Measurements from ENCODE around the gene NLRP1. TPM values are rescaled to one million over a fixed set of nuclear protein-coding genes. Genes with fewer than 3 reads are reported as not detected.
A peak's percentile ranks its signal among the peaks of the same experiment; 100 is the strongest.

NLRP1 gene
- total RNA-seq, 1 experiment from 2014 or later, result 2.5 TPM

DNA sequence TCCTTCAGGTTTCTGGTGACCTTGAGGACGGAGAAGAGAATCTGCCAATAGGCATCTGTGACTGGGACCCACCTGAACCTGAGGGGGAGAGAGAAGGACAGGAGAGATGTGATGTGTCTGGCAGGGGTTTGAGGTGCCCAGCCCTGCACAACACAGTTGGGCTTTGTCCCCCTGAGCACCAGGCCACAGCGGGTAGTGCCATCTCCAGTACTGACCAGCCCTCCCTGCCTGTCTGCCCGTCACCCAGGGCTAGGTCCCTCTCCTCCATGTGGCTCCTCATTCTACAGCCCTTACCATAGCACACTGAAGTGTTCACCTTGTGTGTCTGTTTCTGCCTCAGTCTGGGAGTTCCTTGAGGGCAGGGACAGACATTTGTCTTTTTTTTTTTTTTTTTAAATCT is 30.8 kb downstream of the NLRP1 start:
- Histone ChIP-seq H3K4me3 (ENCODE audit: insufficient read depth, low read depth, low read length) (no peak overlapping the region), H3K27me3 (ENCODE audit: control insufficient read depth, insufficient read depth, low read length) (no peaks in the 10 kb centered on the region), H3K36me3 (replicated peaks; ENCODE audit: control insufficient read depth, insufficient read depth, low read length) (no peaks in the 10 kb centered on the region)
- no peak for DNase-seq

DNA sequence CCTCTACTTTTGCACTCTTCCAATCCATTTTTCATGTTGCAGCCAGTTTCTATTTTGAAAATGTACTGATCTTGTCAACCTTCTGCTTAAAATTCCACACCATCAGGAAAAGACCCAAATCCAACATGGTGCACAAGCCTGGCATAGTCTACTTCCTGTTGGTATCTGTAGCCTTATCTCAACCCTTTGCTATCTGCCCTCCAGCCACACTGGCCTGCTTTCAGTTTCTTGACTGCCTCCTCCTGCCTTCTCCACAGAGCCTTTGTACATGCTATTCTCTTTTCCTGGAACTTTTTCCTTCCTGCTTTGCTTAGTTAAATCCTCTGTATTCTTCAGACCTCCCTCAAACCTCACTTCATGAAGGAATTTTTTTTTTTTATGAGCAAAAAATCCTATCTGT is 31.5 kb downstream of the NLRP1 start:
- DNase-seq, result no peak
- Histone ChIP-seq H3K36me3 (replicated peaks; ENCODE audit: control insufficient read depth, insufficient read depth, low read length) (no peaks in the 10 kb centered on the region), H3K4me3 (ENCODE audit: insufficient read depth, low read depth, low read length) (no peak overlapping the region), H3K27me3 (ENCODE audit: control insufficient read depth, insufficient read depth, low read length) (no peaks in the 10 kb centered on the region)

DNA sequence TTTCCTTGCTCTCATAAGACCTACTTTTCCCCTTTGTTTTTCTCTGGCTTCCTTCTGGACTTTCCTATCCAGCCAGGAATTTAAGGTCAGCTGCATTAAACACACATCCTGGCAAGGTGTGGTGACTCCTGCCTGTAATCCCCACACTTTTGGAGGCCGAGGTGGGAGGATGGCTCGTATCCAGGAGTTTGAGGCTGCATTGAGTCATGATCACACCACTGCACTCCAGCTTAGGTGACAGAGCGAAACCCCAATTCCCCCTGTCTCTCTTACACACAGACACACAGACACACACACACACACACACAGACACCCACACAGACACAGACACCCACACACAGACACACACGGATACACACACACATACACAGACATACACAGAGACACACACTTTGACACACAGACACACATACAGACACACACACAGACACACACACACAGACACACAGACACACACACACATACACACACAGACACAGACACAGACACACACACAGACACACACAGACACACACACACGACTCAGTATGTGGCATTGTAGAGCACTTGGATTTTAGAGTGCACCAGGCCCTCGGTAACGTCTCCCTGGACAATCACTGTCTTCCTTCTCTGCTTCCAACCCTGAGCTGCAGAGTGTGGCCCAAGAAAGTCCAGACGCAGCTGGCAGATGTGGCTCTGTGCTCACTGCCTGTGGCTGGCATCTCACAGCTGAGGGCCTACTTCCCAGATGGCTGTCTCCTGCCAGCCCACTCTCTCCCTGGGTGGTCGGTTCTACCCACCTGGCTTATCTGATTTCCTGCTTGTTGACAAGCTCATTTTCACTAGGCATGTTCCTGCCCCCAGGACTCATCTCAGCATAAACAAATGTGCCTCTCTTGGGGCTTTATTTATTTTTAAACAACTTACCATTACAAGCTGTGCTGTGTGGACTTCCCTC is 39.0 kb downstream of the NLRP1 start:
- Histone ChIP-seq H3K36me3 (replicated peaks; ENCODE audit: control insufficient read depth, insufficient read depth, low read length) (no peaks in the 10 kb centered on the region), H3K4me3 (ENCODE audit: insufficient read depth, low read depth, low read length) (no peak overlapping the region), H3K27me3 (ENCODE audit: control insufficient read depth, insufficient read depth, low read length) (no peaks in the 10 kb centered on the region)
- no peak for DNase-seq

DNA sequence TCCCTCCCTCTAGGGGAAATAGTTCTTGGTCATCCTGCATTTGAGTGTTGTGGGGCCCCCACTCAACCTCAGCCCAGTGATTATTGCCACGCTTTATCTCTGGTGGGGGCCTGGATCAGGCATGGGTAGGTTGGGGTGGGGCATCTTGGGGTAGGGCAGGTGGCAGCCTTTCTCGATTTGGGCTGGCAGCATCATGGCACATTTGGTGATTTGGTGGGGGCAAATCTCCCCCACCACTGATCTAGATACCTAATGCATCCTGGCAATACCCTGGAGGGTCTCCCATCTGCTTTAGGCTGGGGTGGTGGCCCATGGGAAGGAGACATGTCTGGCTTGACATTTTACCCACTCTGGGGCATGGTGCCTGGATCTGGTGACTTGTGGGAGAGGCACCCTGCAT is 40.2 kb downstream of the NLRP1 start:
- Histone ChIP-seq H3K36me3 (replicated peaks; ENCODE audit: control insufficient read depth, insufficient read depth, low read length) (no peaks in the 10 kb centered on the region), H3K4me3 (ENCODE audit: insufficient read depth, low read depth, low read length) (no peak overlapping the region), H3K27me3 (ENCODE audit: control insufficient read depth, insufficient read depth, low read length) (no peaks in the 10 kb centered on the region)
- no peak for DNase-seq

DNA sequence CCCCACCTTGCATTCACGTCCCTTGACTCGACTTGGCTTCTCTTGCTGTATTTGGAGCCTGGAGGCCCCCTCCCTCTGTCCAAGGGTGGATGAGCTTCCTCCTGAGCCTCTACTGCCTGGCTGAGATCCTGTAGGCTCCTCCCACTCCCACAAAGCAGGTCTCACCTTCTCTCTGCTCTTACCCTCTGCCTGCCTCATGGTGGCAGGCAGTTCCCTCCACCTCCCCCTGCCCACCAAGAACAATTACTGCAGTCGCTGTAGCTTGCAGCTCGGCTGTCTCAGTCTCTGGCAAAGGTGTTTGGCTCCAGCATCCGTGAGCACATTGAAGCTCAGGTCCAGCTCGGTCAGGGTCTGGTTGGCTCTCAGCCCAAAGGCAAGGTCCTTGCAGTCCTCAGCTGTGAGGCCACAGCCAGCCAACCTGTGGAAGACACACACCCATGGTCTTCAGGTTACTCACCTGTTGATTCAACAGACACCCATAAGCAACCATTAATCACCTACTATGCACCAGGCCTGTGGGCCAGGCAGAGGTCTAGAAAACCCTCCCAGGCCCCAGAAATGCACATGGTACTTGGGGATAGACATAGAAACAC is 42.6 kb downstream of the NLRP1 start:
- no peak overlapping the region for H3K4me3 ChIP-seq (ENCODE audit: insufficient read depth, low read depth, low read length)
- H3K27me3 ChIP-seq (ENCODE audit: control insufficient read depth, insufficient read depth, low read length), result no peaks in the 10 kb centered on the region
- DNase-seq, result peak; percentile 74
- no peaks in the 10 kb centered on the region for H3K36me3 ChIP-seq (replicated peaks; ENCODE audit: control insufficient read depth, insufficient read depth, low read length)

DNA sequence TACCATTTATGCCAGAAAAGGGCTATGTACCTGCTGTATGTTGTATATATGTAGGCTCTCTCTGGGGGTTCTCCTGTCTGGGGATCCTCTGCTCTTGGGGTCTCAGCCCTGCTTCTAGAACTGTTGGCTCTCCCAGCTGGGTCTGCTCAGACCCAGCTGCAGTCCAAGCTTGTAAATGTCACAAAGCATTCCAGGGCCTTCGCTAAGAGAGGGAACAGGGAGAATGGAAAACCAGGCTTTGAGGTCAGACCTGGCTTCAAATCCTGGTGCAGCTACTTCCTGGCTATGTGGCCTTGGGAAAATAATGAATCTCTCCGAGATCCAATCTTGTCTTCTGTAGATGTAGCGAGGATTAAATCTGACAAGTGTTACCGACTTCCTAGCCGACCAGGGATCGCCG is 44.0 kb downstream of the NLRP1 start:
- no peak overlapping the region for H3K4me3 ChIP-seq (ENCODE audit: insufficient read depth, low read depth, low read length)
- H3K27me3 ChIP-seq (ENCODE audit: control insufficient read depth, insufficient read depth, low read length), result no peaks in the 10 kb centered on the region
- H3K36me3 ChIP-seq (replicated peaks; ENCODE audit: control insufficient read depth, insufficient read depth, low read length), result no peaks in the 10 kb centered on the region
- no peak for DNase-seq

DNA sequence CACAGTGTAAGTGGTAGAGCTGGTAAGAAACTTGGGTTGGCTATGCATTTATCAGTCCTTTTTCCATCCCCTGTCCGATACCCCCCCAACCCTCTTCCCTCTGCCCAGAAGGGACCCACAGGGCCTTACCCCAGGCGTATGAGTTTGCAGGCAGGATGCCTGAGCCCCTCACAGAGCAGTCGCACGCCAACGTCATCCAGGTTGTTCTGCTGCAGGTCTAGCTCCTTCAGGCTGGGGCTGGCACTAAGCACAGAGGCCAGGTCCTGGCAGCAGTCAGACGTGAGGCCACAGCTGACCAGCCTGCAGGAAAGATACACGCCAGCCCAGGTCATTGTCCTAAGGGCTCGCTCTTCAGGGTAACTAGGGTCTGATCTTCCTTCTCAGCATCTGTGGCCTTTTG is 45.0 kb downstream of the NLRP1 start:
- Histone ChIP-seq H3K36me3 (replicated peaks; ENCODE audit: control insufficient read depth, insufficient read depth, low read length) (no peaks in the 10 kb centered on the region), H3K4me3 (ENCODE audit: insufficient read depth, low read depth, low read length) (no peak overlapping the region), H3K27me3 (ENCODE audit: control insufficient read depth, insufficient read depth, low read length) (no peaks in the 10 kb centered on the region)
- DNase-seq, result no peak

DNA sequence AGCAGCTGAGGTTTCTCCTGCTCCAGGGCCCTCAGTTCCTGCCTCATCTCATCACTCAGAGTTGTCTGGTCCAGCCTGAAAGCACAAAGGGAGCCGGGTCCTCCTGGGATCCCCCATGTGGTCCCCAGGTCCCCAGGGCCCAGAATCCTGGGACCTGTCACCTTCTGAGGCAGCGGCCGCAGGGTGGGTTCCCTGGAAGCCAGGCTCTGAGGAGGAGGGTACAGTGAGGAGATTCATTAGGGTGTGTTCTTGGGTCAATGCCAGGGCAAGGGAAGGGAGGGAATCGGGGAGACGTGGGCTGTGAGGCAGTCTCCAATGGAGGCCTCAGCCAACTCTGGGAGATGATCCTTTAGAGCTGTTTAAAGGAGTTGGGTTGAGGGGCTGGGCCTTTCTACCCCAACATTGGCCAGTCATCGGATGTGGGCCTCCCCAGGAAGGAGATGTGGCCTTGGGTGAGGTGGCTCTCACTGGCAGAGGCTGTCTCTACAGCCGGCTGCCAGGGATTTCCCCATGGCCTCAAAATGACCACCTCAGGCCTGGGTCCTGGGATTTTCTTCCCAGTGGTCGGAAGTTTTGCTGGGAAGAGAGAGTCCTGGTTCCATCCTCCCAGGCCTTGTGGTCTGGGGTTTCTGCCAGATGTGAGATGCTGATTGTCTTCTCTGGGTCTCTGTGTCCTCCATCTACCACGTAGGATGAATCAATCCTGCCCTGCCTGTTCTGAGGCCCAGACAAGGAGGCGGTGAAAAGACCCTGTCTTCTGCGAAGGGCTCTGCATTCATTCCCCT is 47.3 kb downstream of the NLRP1 start:
- Histone ChIP-seq H3K4me3 (ENCODE audit: insufficient read depth, low read depth, low read length) (no peak overlapping the region), H3K36me3 (replicated peaks; ENCODE audit: control insufficient read depth, insufficient read depth, low read length) (no peaks in the 10 kb centered on the region), H3K27me3 (ENCODE audit: control insufficient read depth, insufficient read depth, low read length) (no peaks in the 10 kb centered on the region)
- DNase-seq, result no peak

DNA sequence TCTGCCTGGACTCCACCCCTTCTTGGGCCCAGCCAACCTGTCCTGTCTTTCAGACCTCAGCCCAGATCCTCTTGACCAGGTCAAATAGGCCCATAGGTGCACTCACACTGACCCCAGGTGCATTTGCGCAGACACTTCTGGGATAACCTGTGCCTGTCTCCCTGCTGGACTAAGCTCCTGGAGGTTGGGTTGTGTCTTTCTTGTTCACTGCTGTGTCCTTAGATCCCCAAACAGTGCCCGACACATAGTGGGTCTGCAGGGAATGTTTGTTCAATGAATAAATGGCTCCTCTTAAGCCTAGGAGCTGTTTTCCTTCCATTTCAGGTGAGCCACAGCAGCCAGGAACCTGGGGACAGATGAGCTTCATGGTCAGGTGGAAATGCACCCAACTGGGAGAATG is 48.9 kb downstream of the NLRP1 start:
- DNase-seq, result no peak
- no peaks in the 10 kb centered on the region for H3K36me3 ChIP-seq (replicated peaks; ENCODE audit: control insufficient read depth, insufficient read depth, low read length)
- H3K27me3 ChIP-seq (ENCODE audit: control insufficient read depth, insufficient read depth, low read length), result no peaks in the 10 kb centered on the region
- no peak overlapping the region for H3K4me3 ChIP-seq (ENCODE audit: insufficient read depth, low read depth, low read length)

DNA sequence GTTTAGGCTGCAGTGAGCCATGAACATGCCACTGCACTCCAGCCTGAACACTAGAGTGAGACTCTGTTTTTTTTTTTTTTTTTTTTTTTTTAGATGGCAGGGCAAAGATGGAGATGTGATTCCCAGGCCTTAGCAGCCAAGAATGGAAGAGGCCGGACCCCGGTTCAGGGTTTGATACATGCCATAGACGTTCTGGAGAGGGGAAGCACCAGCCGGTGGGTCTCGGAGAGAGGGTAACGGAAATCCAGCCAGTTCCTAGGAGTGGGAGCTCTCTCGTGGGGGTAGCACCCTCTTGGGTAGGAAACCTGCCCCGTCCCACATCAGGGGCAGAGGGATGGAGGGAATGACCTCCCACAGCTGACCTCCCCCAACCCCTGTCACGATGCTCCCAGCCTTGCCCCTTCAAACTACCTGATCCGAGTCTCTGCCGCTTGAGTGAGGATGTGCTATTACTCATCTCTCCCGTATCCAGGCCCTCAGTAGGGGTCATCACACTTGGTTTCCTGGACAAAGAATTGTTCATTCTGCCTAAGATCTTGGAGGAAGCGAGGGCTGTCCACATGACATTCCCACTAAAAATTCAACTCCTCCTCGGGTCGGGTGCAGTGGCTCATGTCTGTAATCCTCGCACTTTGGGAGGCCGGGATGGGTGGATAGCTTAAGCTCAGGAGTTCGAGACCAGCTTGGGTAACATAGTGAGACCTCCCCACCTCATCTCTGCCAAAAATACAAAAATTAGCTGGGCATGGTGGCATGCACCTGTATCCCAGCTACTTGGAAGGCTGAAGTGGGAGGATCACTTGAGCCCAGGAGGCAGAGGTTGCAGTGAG is 50.6 kb downstream of the NLRP1 start:
- Histone ChIP-seq H3K27me3 (ENCODE audit: control insufficient read depth, insufficient read depth, low read length) (no peaks in the 10 kb centered on the region), H3K4me3 (ENCODE audit: insufficient read depth, low read depth, low read length) (no peak overlapping the region), H3K36me3 (replicated peaks; ENCODE audit: control insufficient read depth, insufficient read depth, low read length) (no peaks in the 10 kb centered on the region)
- DNase-seq, result no peak

DNA sequence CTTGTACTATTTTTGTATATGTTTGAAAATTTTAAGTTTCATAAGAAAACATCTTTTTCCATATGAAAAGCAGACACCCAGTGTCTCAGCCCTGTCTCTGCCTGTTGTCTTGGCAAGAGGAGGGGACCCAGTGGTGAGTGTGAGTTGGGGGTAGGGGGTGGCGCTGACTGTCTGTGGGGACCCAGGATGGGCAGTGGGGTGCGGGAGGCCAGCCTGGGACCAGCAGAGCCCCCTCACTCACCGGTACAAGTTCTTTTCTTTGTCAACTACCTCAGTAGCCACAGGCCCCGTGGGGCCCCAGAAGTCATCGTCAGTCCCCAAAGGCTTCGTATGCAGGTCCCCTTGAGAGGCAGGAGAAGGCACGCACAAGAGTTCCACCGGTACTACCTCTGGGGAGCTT is 51.7 kb downstream of the NLRP1 start:
- no peaks in the 10 kb centered on the region for H3K36me3 ChIP-seq (replicated peaks; ENCODE audit: control insufficient read depth, insufficient read depth, low read length)
- no peak overlapping the region for H3K4me3 ChIP-seq (ENCODE audit: insufficient read depth, low read depth, low read length)
- H3K27me3 ChIP-seq (ENCODE audit: control insufficient read depth, insufficient read depth, low read length), result no peaks in the 10 kb centered on the region
- no peak for DNase-seq

DNA sequence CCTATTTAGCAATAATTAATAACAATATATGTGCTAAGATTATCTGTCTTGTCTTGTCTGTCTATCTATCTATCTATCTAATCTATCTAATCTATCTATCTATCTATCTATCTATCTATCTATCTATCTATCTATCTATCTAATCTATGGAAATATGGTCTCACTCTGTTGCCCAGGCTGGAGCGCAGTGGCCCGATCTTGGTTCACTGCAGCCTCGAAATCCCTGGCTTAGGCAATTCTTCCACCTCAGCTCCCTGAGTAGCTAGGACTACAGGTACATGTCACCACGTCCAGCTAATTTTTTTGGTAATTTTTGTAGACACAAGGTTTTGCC is 53.3 kb downstream of the NLRP1 start:
- H3K4me3 ChIP-seq (ENCODE audit: insufficient read depth, low read depth, low read length), result no peak overlapping the region
- H3K36me3 ChIP-seq (replicated peaks; ENCODE audit: control insufficient read depth, insufficient read depth, low read length), result no peaks in the 10 kb centered on the region
- H3K27me3 ChIP-seq (ENCODE audit: control insufficient read depth, insufficient read depth, low read length), result no peaks in the 10 kb centered on the region
- DNase-seq, result no peak

DNA sequence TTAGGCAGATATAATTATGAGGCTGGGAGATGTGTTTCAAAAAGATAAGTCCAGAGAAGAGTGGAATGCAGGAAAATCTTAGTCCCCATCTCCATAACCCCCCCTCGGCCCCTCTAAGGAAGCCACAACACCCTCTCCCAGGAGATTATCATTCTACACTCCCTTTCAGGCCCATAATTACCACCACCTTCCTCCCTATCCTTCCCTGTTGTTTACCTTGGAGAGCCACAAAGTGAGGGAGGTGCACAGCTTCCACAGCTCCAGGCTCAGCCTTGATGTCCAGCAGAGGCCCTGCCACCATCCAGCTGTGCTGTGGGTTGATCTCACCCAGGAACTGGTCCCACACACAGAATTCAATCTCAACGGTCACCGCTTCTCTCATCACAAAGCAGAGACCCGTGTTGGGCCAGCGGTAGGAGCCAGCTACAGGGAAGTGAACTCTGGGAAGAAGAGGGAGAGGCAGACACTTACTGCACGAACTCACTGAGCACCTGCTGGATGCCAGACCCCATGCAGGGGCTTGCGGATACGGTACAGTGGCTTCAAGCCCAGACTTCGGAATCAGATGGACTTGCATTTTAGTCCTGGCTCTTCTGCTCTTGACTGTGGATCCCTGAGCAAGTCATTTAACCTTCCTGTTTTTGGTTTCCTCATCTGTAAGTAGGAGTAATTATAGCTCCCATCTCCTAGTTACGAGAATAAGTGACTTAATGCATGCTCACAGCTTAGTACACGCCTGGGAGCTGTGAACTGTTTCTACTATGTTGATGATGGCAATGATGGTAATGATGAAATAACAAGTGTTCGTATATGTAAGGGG is 53.8 kb downstream of the NLRP1 start:
- Histone ChIP-seq H3K36me3 (replicated peaks; ENCODE audit: control insufficient read depth, insufficient read depth, low read length) (no peaks in the 10 kb centered on the region), H3K4me3 (ENCODE audit: insufficient read depth, low read depth, low read length) (no peak overlapping the region), H3K27me3 (ENCODE audit: control insufficient read depth, insufficient read depth, low read length) (no peaks in the 10 kb centered on the region)
- DNase-seq, result no peak

Measured in H7 (cell line).